HUES64 (cell line): ENCODE measurements around the gene TBC1D16.
A peak's percentile ranks its signal among the peaks of the same experiment; 100 is the strongest.
"Not testable (repeated sequence)": the region's sequence is repeated elsewhere in the genome, so short reads cannot be mapped to it uniquely, and the experiment has no call there.

Experiments
- H3K27ac ChIP-seq: 2 replicates; pipeline ENCODE4 v1.7.0; 2013; ENCODE audit warnings: low read depth, low read length, inconsistent platforms
- H3K27me3 ChIP-seq: 2 replicates; pipeline ENCODE4 v1.6.1; 2013; ENCODE audit warnings: mild to moderate bottlenecking, low read length; ENCODE audit not compliant: insufficient read depth
- H3K36me3 ChIP-seq: 2 replicates; pipeline ENCODE4 v1.6.1; 2013; ENCODE audit warnings: mild to moderate bottlenecking, low read length; ENCODE audit not compliant: insufficient read depth
- H3K4me1 ChIP-seq: 2 replicates; pipeline ENCODE4 v1.6.1; 2013; ENCODE audit warnings: mild to moderate bottlenecking, low read length, moderate library complexity; ENCODE audit not compliant: insufficient read depth
- H3K4me3 ChIP-seq: 2 replicates; pipeline ENCODE4 v1.5.1; 2013; ENCODE audit warnings: mild to moderate bottlenecking, low read length, moderate library complexity
- H3K9ac ChIP-seq: 2 replicates; pipeline ENCODE4 v1.6.1; 2013; ENCODE audit warnings: mild to moderate bottlenecking, low read depth, low read length
- H3K9me3 ChIP-seq: 2 replicates; pipeline ENCODE4 v1.6.1; 2013; ENCODE audit warnings: low read depth, low read length; ENCODE audit not compliant: insufficient read depth
- WGBS: fragments of 150-250, 120-280 bp; methylation state at CpG from one replicate; pipeline ENCODE4 v1.1.7; 2013; ENCODE audit warnings: missing lambda C conversion rate; 5-methylcytosine and 5-hydroxymethylcytosine counted together

The TBC1D16 gene

GRCh38 chr17:80051681-80052080 lies 16.0 kb upstream of the TBC1D16 start:
- Histone ChIP-seq H3K27ac (no peak overlapping the region), H3K27me3 (no peaks in the 10 kb centered on the region), H3K9ac (no peak overlapping the region), H3K36me3 (peaks cover 7% of the 10 kb centered on the region), H3K4me3 (no peak overlapping the region), H3K4me1 (peaks cover 7% of the 10 kb centered on the region), H3K9me3 (no peaks in the 10 kb centered on the region)
- WGBS = 92% methylated on average over 11 of the region's 11 CpGs

- H3K27ac ChIP-seq = no peak overlapping the region
- H3K27me3 ChIP-seq = no peaks in the 10 kb centered on the region
- no peak overlapping the region for H3K9ac ChIP-seq
- peaks cover 7% of the 10 kb centered on the region for H3K4me1 ChIP-seq
- 87% methylated on average over 16 of the region's 16 CpGs for WGBS
- no peaks in the 10 kb centered on the region for H3K9me3 ChIP-seq
- H3K36me3 ChIP-seq = peaks cover 9% of the 10 kb centered on the region
- H3K4me3 ChIP-seq = no peak overlapping the region
Measured at GRCh38 chr17:80050706-80051105, 15.0 kb upstream of the TBC1D16 start.

- 97% methylated on average over 21 of the region's 21 CpGs for WGBS
- no peak overlapping the region for H3K27ac ChIP-seq
- H3K4me1 ChIP-seq = 0 out of 2 replicates have a peak, but pooled peaks cover under 1% of the 10 kb centered on the region
- peaks cover 10% of the 10 kb centered on the region for H3K36me3 ChIP-seq
- H3K27me3 ChIP-seq = no peaks in the 10 kb centered on the region
- no peak overlapping the region for H3K9ac ChIP-seq
- H3K4me3 ChIP-seq = no peak overlapping the region
- no peaks in the 10 kb centered on the region for H3K9me3 ChIP-seq
Measured at GRCh38 chr17:80049986-80050385, 14.3 kb upstream of the TBC1D16 start.

- Histone ChIP-seq H3K27me3 (no peaks in the 10 kb centered on the region), H3K4me3 (no peak overlapping the region), H3K9me3 (peaks cover 4% of the 10 kb centered on the region; the same call in 1 of the 2 replicates), H3K4me1 (no peaks in the 10 kb centered on the region), H3K27ac (no peak overlapping the region), H3K9ac (no peak overlapping the region), H3K36me3 (peaks cover 24% of the 10 kb centered on the region)
- 96% methylated on average over 11 of the region's 11 CpGs for WGBS
Measured at GRCh38 chr17:80047176-80047575, 11.5 kb upstream of the TBC1D16 start.

- H3K4me1 ChIP-seq, H3K4me3 ChIP-seq, H3K9me3 ChIP-seq, H3K27me3 ChIP-seq, H3K9ac ChIP-seq, H3K27ac ChIP-seq: not testable (repeated sequence)
- WGBS = 96% methylated on average over 9 of the region's 10 CpGs
- H3K36me3 ChIP-seq = peaks cover 26% of the 10 kb centered on the region
Measured at GRCh38 chr17:80046709-80047108, 11.0 kb upstream of the TBC1D16 start.

GRCh38 chr17:80045703-80046102 lies 10.0 kb upstream of the TBC1D16 start:
- no peak overlapping the region for H3K9ac ChIP-seq
- no peaks in the 10 kb centered on the region for H3K27me3 ChIP-seq
- H3K4me1 ChIP-seq = no peaks in the 10 kb centered on the region
- no peak overlapping the region for H3K4me3 ChIP-seq
- H3K27ac ChIP-seq = no peak overlapping the region
- peaks cover 4% of the 10 kb centered on the region; the same call in 1 of the 2 replicates for H3K9me3 ChIP-seq
- peaks cover 31% of the 10 kb centered on the region for H3K36me3 ChIP-seq
- WGBS = 82% methylated on average over 4 of the region's 4 CpGs

GRCh38 chr17:80043963-80044362 lies 8.3 kb upstream of the TBC1D16 start:
- 96% methylated on average over 6 of the region's 6 CpGs for WGBS
- Histone ChIP-seq H3K9ac (no peak overlapping the region), H3K27me3 (no peaks in the 10 kb centered on the region), H3K9me3 (peaks cover 4% of the 10 kb centered on the region; the same call in 1 of the 2 replicates), H3K27ac (no peak overlapping the region), H3K36me3 (peaks cover 38% of the 10 kb centered on the region), H3K4me1 (no peaks in the 10 kb centered on the region), H3K4me3 (no peak overlapping the region)

- Histone ChIP-seq H3K9me3 (no peaks in the 10 kb centered on the region), H3K4me1 (peaks cover 8% of the 10 kb centered on the region; the same call in 1 of the 2 replicates), H3K27me3 (no peaks in the 10 kb centered on the region), H3K4me3 (peak overlapping the region; percentile 87), H3K9ac (peak overlapping the region; percentile 93), H3K36me3 (peaks cover 18% of the 10 kb centered on the region; the same call in 1 of the 2 replicates), H3K27ac (peak overlapping the region; percentile 88)
- 2% methylated on average over 52 of the region's 52 CpGs for WGBS
Measured at GRCh38 chr17:80036715-80037477, 1.2 kb upstream of the TBC1D16 start.

- Histone ChIP-seq H3K9ac (peak within 1 kb of the TSS; percentile 93), H3K27me3 (no peaks in the 10 kb centered on the region), H3K4me1 (peaks cover 8% of the 10 kb centered on the region; the same call in 1 of the 2 replicates), H3K27ac (peak within 1 kb of the TSS; percentile 88), H3K4me3 (peak within 1 kb of the TSS; percentile 87), H3K9me3 (no peaks in the 10 kb centered on the region), H3K36me3 (peaks cover 12% of the 10 kb centered on the region; the same call in 1 of the 2 replicates)
- under 1% methylated on average over 89 of the region's 89 CpGs for WGBS
Measured at GRCh38 chr17:80035937-80036714, 454 bp upstream of the TBC1D16 start, which contains the start of gene CCDC40. TSS of gene CCDC40 (plus strand) at chr17:80036642. CDS start at chr17:80036663, 21 bp downstream.

GRCh38 chr17:80034791-80035686 lies 633 bp downstream of the TBC1D16 start:
- Histone ChIP-seq H3K4me3 (peak overlapping the region; percentile 87), H3K27ac (peak overlapping the region; percentile 22; the same call in 1 of the 2 replicates), H3K9ac (peak overlapping the region; percentile 90), H3K9me3 (no peaks in the 10 kb centered on the region), H3K36me3 (peaks cover 4% of the 10 kb centered on the region; the same call in 1 of the 2 replicates), H3K27me3 (no peaks in the 10 kb centered on the region), H3K4me1 (peaks cover 8% of the 10 kb centered on the region; the same call in 1 of the 2 replicates)
- 2% methylated on average over 55 of the region's 55 CpGs for WGBS
